H9 (cell line): Measurements from ENCODE around the gene STIM2. TPM values are rescaled to one million over a fixed set of nuclear protein-coding genes. Genes with fewer than 3 reads are reported as not detected.

Source experiments
- DNase-seq: peaks from one replicate; pipeline ENCODE4 v3.0.0-alpha.2; 2017
- H2AFZ ChIP-seq: one replicate; pipeline ENCODE4 v1.6.1; 2013; ENCODE audit warnings: mild to moderate bottlenecking, low read length, control low read depth, moderate library complexity
- H2AK5ac ChIP-seq: 2 replicates; pipeline ENCODE4 v1.6.1; 2013; ENCODE audit warnings: low read length, control low read depth, mixed read lengths; ENCODE audit not compliant: insufficient read length
- H2BK120ac ChIP-seq: one replicate; pipeline ENCODE4 v1.6.1; 2013; ENCODE audit warnings: low read depth, mild to moderate bottlenecking, low read length, control low read depth, inconsistent platforms; ENCODE audit not compliant: poor library complexity, severe bottlenecking
- H2BK12ac ChIP-seq: 2 replicates; pipeline ENCODE4 v1.6.1; 2013; ENCODE audit warnings: low read length, control low read depth, mixed read lengths, low read depth; ENCODE audit not compliant: insufficient read length
- H2BK15ac ChIP-seq: 2 replicates; pipeline ENCODE4 v1.6.1; 2013; ENCODE audit warnings: low read depth, low read length, control low read depth
- H2BK20ac ChIP-seq: one replicate; pipeline ENCODE4 v1.6.1; 2013; ENCODE audit warnings: low read depth, mild to moderate bottlenecking, low read length, control low read depth, inconsistent platforms; ENCODE audit not compliant: poor library complexity, severe bottlenecking
- H2BK5ac ChIP-seq: 2 replicates; pipeline ENCODE4 v1.6.1; 2013; ENCODE audit warnings: low read length, control low read depth, mixed read lengths; ENCODE audit not compliant: insufficient read length
- H3K14ac ChIP-seq: 2 replicates; pipeline ENCODE4 v1.6.1; 2013; ENCODE audit warnings: low read length, control low read depth; ENCODE audit not compliant: insufficient read depth
- H3K18ac ChIP-seq: 2 replicates; pipeline ENCODE4 v1.6.1; 2013; ENCODE audit warnings: low read depth, mild to moderate bottlenecking, mixed read lengths, low read length, control low read depth; ENCODE audit not compliant: insufficient read length
- H3K23ac ChIP-seq: 2 replicates; pipeline ENCODE4 v1.6.1; 2013; ENCODE audit warnings: low read length, control low read depth, mixed read lengths, low read depth; ENCODE audit not compliant: insufficient read length
- H3K23me2 ChIP-seq: 2 replicates; pipeline ENCODE4 v1.6.1; 2013; ENCODE audit warnings: low read depth, mild to moderate bottlenecking, mixed read lengths, low read length, control low read depth; ENCODE audit not compliant: insufficient read length, poor library complexity, severe bottlenecking
- H3K27ac ChIP-seq: 2 replicates; pipeline ENCODE4 v1.5.1; 2013; ENCODE audit warnings: low read length, control low read depth, mixed read lengths, low read depth; ENCODE audit not compliant: insufficient read length
- H3K27me3 ChIP-seq: 2 replicates; pipeline ENCODE4 v1.6.1; 2013; ENCODE audit warnings: low read length, control low read depth, inconsistent platforms; ENCODE audit not compliant: insufficient read depth
- H3K4ac ChIP-seq: 2 replicates; pipeline ENCODE4 v1.6.1; 2013; ENCODE audit warnings: low read depth, mild to moderate bottlenecking, control low read depth, inconsistent platforms, low read length, moderate library complexity
- H3K4me1 ChIP-seq: 2 replicates; pipeline ENCODE4 v1.6.1; 2013; ENCODE audit warnings: low read length, control low read depth, inconsistent platforms; ENCODE audit not compliant: insufficient read depth
- H3K4me2 ChIP-seq: 2 replicates; pipeline ENCODE4 v1.6.1; 2013; ENCODE audit warnings: low read length, control low read depth, mixed read lengths; ENCODE audit not compliant: insufficient read length, insufficient read depth
- H3K56ac ChIP-seq: 2 replicates; pipeline ENCODE4 v1.6.1; 2013; ENCODE audit warnings: low read depth, mild to moderate bottlenecking, mixed read lengths, low read length, control low read depth; ENCODE audit not compliant: insufficient read length
- H3K79me1 ChIP-seq: 2 replicates; pipeline ENCODE4 v1.6.1; 2013; ENCODE audit warnings: low read depth, mild to moderate bottlenecking, moderate library complexity, low read length, control low read depth, inconsistent platforms; ENCODE audit not compliant: insufficient read depth, poor library complexity, severe bottlenecking
- H3K79me2 ChIP-seq: 2 replicates; pipeline ENCODE4 v1.6.1; 2013; ENCODE audit warnings: low read length, control low read depth, inconsistent platforms; ENCODE audit not compliant: insufficient read depth
- H3K9ac ChIP-seq: 2 replicates; pipeline ENCODE4 v1.6.1; 2013; ENCODE audit warnings: low read length, control low read depth, mixed read lengths; ENCODE audit not compliant: insufficient read length; ENCODE audit errors: extremely low read depth
- H3K9me3 ChIP-seq: one replicate; pipeline ENCODE4 v1.6.1; 2013; ENCODE audit warnings: low read depth, low read length, inconsistent platforms; ENCODE audit not compliant: control insufficient read depth
- H3T11ph ChIP-seq: one replicate; pipeline ENCODE4 v1.6.1; 2013; ENCODE audit warnings: mild to moderate bottlenecking, low read length, control low read depth, inconsistent platforms
- H4K20me1 ChIP-seq: one replicate; pipeline ENCODE4 v1.6.1; 2013; ENCODE audit not compliant: control insufficient read depth, insufficient read length, insufficient read depth
- H4K5ac ChIP-seq: 2 replicates; pipeline ENCODE4 v1.6.1; 2013; ENCODE audit warnings: low read depth, mild to moderate bottlenecking, mixed read lengths, low read length, control low read depth; ENCODE audit not compliant: insufficient read length
- H4K8ac ChIP-seq: replicated peaks from 2 replicates; pipeline ENCODE4 v1.6.1; 2013; ENCODE audit warnings: low read length, control low read depth, mixed read lengths, low read depth; ENCODE audit not compliant: insufficient read length
- H4K91ac ChIP-seq: 2 replicates; pipeline ENCODE4 v1.6.1; 2013; ENCODE audit warnings: low read depth, mild to moderate bottlenecking, moderate library complexity, mixed read lengths, low read length, control low read depth; ENCODE audit not compliant: insufficient read length
- H3K27ac Mint-ChIP-seq, 3 experiments: 2 replicates in 2 of 3; 3 replicates in 1 of 3; pipeline ENCODE4 v1.8.0; 2020 to 2021; ENCODE audit warnings: mixed read lengths in 3 of 3, mild to moderate bottlenecking in 1 of 3, moderate library complexity in 1 of 3
- H3K27me3 Mint-ChIP-seq: 2 replicates; pipeline ENCODE4 v1.8.0; 2021; ENCODE audit warnings: low read depth, mild to moderate bottlenecking, moderate library complexity, mixed read lengths
- H3K36me3 Mint-ChIP-seq, 3 experiments: 2 replicates in 2 of 3; 3 replicates in 1 of 3; pipeline ENCODE4 v1.8.0; 2020 to 2021; ENCODE audit warnings: low read depth in 3 of 3, mixed read lengths in 3 of 3; ENCODE audit not compliant: insufficient read depth in 1 of 3
- H3K4me1 Mint-ChIP-seq, 2 experiments: 2 replicates each; pipeline ENCODE4 v1.8.0; 2020; ENCODE audit warnings: mixed read lengths in 2 of 2
- H3K4me3 Mint-ChIP-seq, 2 experiments: 2 replicates in 1 of 2; 3 replicates in 1 of 2; pipeline ENCODE4 v1.8.0; 2020 to 2021; ENCODE audit warnings: mild to moderate bottlenecking in 2 of 2, mixed read lengths in 2 of 2, moderate library complexity in 1 of 2
- H3K9me3 Mint-ChIP-seq, 2 experiments: 2 replicates in 1 of 2; 3 replicates in 1 of 2; pipeline ENCODE4 v1.8.0; 2020; ENCODE audit warnings: mild to moderate bottlenecking in 2 of 2, mixed read lengths in 2 of 2, moderate library complexity in 1 of 2
- WGBS: extraction: QIAGEN DNeasy Blood & Tissue Kit; methylation state at CpG from one replicate; pipeline ENCODE4 v1.1.7; 2013; ENCODE audit warnings: missing lambda C conversion rate, low lambda C conversion rate, mixed read lengths; ENCODE audit not compliant: insufficient read length; ENCODE audit errors: extremely low coverage; 5-methylcytosine and 5-hydroxymethylcytosine counted together
- total RNA-seq: library from RNA; stranded (reverse); gene quantifications from 2 replicates; pipeline ENCODE4 v1.2.1, GENCODE V29; 2021
- TF ChIP-seq, protein P1 (sequence below): fragments of 200-600 bp; sonication (generic); conservative IDR thresholded peaks from 3 replicates; pipeline ENCODE4 v1.8.0; 2021; ENCODE audit warnings: antibody characterized with exemption, mild to moderate bottlenecking

Gene STIM2
- total RNA-seq, 1 experiment from 2014 or later = 26.2 TPM

DNA sequence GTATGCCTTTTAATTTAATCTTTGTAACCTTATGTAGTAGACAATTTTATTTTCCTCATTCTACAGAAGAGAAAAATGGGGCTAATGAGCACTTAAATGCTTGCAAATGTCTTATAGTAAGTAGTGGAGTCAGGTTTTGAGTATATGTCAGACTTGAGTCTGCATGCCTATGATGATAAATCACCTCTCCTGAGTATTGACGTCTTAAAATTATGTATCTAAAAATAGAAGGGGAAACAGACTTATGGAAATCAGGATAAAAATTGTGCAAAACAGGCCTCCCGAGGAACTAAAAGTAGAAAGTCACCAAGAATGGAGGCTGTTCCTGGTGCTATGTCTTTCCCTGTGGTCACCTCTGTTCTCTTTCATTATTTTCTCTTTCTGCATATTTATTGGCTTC lies 92.7 kb downstream of the STIM2 start:
- Histone ChIP-seq H4K20me1 (no peaks in the 10 kb centered on the region), H3K4me1 (no peaks in the 10 kb centered on the region), H2BK20ac (no peak overlapping the region), H3K79me1 (peaks cover 2% of the 10 kb centered on the region), H2BK5ac (no peak overlapping the region), H4K8ac (no peak overlapping the region), H3K9ac (no peak overlapping the region), H3K23me2 (no peaks in the 10 kb centered on the region), H3K56ac (no peak overlapping the region), H3T11ph (no peak overlapping the region), H4K91ac (no peak overlapping the region), H3K79me2 (no peaks in the 10 kb centered on the region), H3K27ac (no peak overlapping the region), H4K5ac (no peak overlapping the region), H3K4ac (no peak overlapping the region), H3K23ac (no peak overlapping the region), H2BK12ac (no peak overlapping the region), H2AK5ac (no peak overlapping the region), H2BK120ac (no peak overlapping the region), H3K27me3 (no peaks in the 10 kb centered on the region), H2AFZ (no peak overlapping the region), H3K14ac (no peak overlapping the region), H3K9me3 (no peaks in the 10 kb centered on the region), H3K18ac (no peak overlapping the region), H3K4me2 (no peak overlapping the region), H2BK15ac (no peak overlapping the region)
- no peak for DNase-seq
- Mint-ChIP-seq H3K36me3 (peaks cover 0 to 1% (median 0%) of the 10 kb centered on the region in 3 experiments; a peak in 3 of 7 replicates), H3K27me3 (no peaks in the 10 kb centered on the region), H3K27ac (no peak overlapping the region), H3K9me3 (peaks cover 0 to 4% of the 10 kb centered on the region in 2 experiments; a peak in 1 of 5 replicates), H3K4me1 (no peaks in the 10 kb centered on the region), H3K4me3 (no peak overlapping the region)
- TF ChIP-seq, protein P1, sequence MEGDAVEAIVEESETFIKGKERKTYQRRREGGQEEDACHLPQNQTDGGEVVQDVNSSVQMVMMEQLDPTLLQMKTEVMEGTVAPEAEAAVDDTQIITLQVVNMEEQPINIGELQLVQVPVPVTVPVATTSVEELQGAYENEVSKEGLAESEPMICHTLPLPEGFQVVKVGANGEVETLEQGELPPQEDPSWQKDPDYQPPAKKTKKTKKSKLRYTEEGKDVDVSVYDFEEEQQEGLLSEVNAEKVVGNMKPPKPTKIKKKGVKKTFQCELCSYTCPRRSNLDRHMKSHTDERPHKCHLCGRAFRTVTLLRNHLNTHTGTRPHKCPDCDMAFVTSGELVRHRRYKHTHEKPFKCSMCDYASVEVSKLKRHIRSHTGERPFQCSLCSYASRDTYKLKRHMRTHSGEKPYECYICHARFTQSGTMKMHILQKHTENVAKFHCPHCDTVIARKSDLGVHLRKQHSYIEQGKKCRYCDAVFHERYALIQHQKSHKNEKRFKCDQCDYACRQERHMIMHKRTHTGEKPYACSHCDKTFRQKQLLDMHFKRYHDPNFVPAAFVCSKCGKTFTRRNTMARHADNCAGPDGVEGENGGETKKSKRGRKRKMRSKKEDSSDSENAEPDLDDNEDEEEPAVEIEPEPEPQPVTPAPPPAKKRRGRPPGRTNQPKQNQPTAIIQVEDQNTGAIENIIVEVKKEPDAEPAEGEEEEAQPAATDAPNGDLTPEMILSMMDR = no peak
- no CpG with 5 or more reads among the region's 2 CpGs for WGBS
